Activated T-cell treated with anti-CD3 and anti-CD28 coated beads, Interleukin-2, amount 50 U/mL, for 72 hours (primary cell): Measurements from ENCODE around the gene MED17. TPM values are rescaled to one million over a fixed set of nuclear protein-coding genes. Genes with fewer than 3 reads are reported as not detected.
A peak's percentile ranks its signal among the peaks of the same experiment; 100 is the strongest.
"Not testable (repeated sequence)": the region's sequence is repeated elsewhere in the genome, so short reads cannot be mapped to it uniquely, and the experiment has no call there.

ENCODE experiments used
- ATAC-seq, 2 donors: fragments of 150-1000 bp; cut with Tn5 transposase; replicated peaks in 1 of 2; 2 replicates each; pipeline ENCODE4 v1.10.0; 2021; ENCODE audit warnings: moderate library complexity in 2 of 2, mild to moderate bottlenecking in 1 of 2
- DNase-seq, 2 donors: peaks; one replicate each; pipeline ENCODE4 v3.0.0; 2021 to 2022; ENCODE audit warnings: mixed read lengths in 1 of 2
- H3K27ac Mint-ChIP-seq: one replicate; pipeline ENCODE4 v1.8.0; 2022; ENCODE audit warnings: mild to moderate bottlenecking, moderate library complexity, mixed read lengths
- H3K27me3 Mint-ChIP-seq: one replicate; pipeline ENCODE4 v1.8.0; 2022; ENCODE audit warnings: low read depth, mixed read lengths
- H3K36me3 Mint-ChIP-seq, 2 donors: one replicate each; pipeline ENCODE4 v1.8.0; 2022; ENCODE audit warnings: mixed read lengths in 2 of 2, mild to moderate bottlenecking in 1 of 2; ENCODE audit not compliant: insufficient read depth in 2 of 2
- H3K4me1 Mint-ChIP-seq: one replicate; pipeline ENCODE4 v1.8.0; 2022; ENCODE audit warnings: low read depth, mixed read lengths
- H3K4me3 Mint-ChIP-seq, 2 donors: one replicate each; pipeline ENCODE4 v1.8.0; 2022; ENCODE audit warnings: mild to moderate bottlenecking in 2 of 2, mixed read lengths in 2 of 2, moderate library complexity in 2 of 2
- H3K9me3 Mint-ChIP-seq, 2 donors: one replicate each; pipeline ENCODE4 v1.8.0; 2022; ENCODE audit warnings: mixed read lengths in 2 of 2
- total RNA-seq, 2 donors: library from RNA; stranded (reverse); gene quantifications; one replicate each; pipeline ENCODE4 v1.2.3, GENCODE V29; 2022

MED17 gene
- total RNA-seq, 2 donors from 2014 or later, result 38.2 to 39.2 TPM

- ATAC-seq, result no peak
- no peak overlapping the region for H3K27ac Mint-ChIP-seq
- no peaks in the 10 kb centered on the region for H3K9me3 Mint-ChIP-seq
- peak overlapping the region in 1 of 2 donors; percentile 34 for H3K4me3 Mint-ChIP-seq
- peaks cover 24% of the 10 kb centered on the region for H3K4me1 Mint-ChIP-seq
- DNase-seq, result no peak
- no peaks in the 10 kb centered on the region for H3K27me3 Mint-ChIP-seq
- peaks cover 11 to 13% of the 10 kb centered on the region in 2 donors for H3K36me3 Mint-ChIP-seq
Observed at GRCh38 chr11:93744669-93745004, 39.4 kb upstream of the MED17 start.

GRCh38 chr11:93745005-93745755 lies 38.9 kb upstream of the MED17 start:
- H3K27me3 Mint-ChIP-seq, H3K27ac Mint-ChIP-seq, H3K9me3 Mint-ChIP-seq, DNase-seq, ATAC-seq: not testable (repeated sequence)
- Mint-ChIP-seq H3K36me3 (peaks cover 6 to 11% of the 10 kb centered on the region in 2 donors), H3K4me3 (peak overlapping the region in 1 of 2 donors; percentile 34), H3K4me1 (peaks cover 23% of the 10 kb centered on the region)

- H3K9me3 Mint-ChIP-seq, result no peaks in the 10 kb centered on the region
- no peak overlapping the region for H3K27ac Mint-ChIP-seq
- ATAC-seq (no peak), DNase-seq (no peak)
- H3K27me3 Mint-ChIP-seq, result no peaks in the 10 kb centered on the region
- peaks cover 4 to 6% of the 10 kb centered on the region in 2 donors for H3K36me3 Mint-ChIP-seq
- H3K4me1 Mint-ChIP-seq, result peaks cover 23% of the 10 kb centered on the region
- H3K4me3 Mint-ChIP-seq, result no peak overlapping the region
Observed at GRCh38 chr11:93746101-93746500, 38.0 kb upstream of the MED17 start.

GRCh38 chr11:93747122-93747521 lies 37.0 kb upstream of the MED17 start:
- ATAC-seq, result no peak
- Mint-ChIP-seq H3K36me3 (peaks cover 0 to 3% of the 10 kb centered on the region in 2 donors), H3K4me3 (no peak overlapping the region)

GRCh38 chr11:93751001-93751400 lies 33.1 kb upstream of the MED17 start:
- DNase-seq (no peak), ATAC-seq (no peak)
- H3K4me1 Mint-ChIP-seq, result no peaks in the 10 kb centered on the region
- no peaks in the 10 kb centered on the region for H3K9me3 Mint-ChIP-seq
- H3K36me3 Mint-ChIP-seq, result peaks cover 0 to 4% of the 10 kb centered on the region in 2 donors
- H3K4me3 Mint-ChIP-seq, result no peak overlapping the region
- H3K27me3 Mint-ChIP-seq, result no peaks in the 10 kb centered on the region
- no peak overlapping the region for H3K27ac Mint-ChIP-seq

More at GRCh38 chr11:93747122-93747521, 37.0 kb upstream of the MED17 start:
- H3K27me3 Mint-ChIP-seq, result no peaks in the 10 kb centered on the region
- no peak for DNase-seq
- no peaks in the 10 kb centered on the region for H3K9me3 Mint-ChIP-seq
- H3K27ac Mint-ChIP-seq, result no peak overlapping the region
- H3K4me1 Mint-ChIP-seq, result peaks cover 23% of the 10 kb centered on the region

GRCh38 chr11:93753241-93753640 lies 30.8 kb upstream of the MED17 start:
- ATAC-seq (no peak), DNase-seq (no peak)
- Mint-ChIP-seq H3K9me3 (no peaks in the 10 kb centered on the region), H3K36me3 (peaks cover 4 to 8% of the 10 kb centered on the region in 2 donors), H3K27ac (no peak overlapping the region), H3K27me3 (no peaks in the 10 kb centered on the region), H3K4me3 (no peak overlapping the region), H3K4me1 (no peaks in the 10 kb centered on the region)

GRCh38 chr11:93756748-93757147 lies 27.3 kb upstream of the MED17 start:
- H3K27ac Mint-ChIP-seq, result no peak overlapping the region
- no peaks in the 10 kb centered on the region for H3K9me3 Mint-ChIP-seq
- H3K4me1 Mint-ChIP-seq, result no peaks in the 10 kb centered on the region
- no peak for ATAC-seq
- peaks cover 5 to 10% of the 10 kb centered on the region in 2 donors for H3K36me3 Mint-ChIP-seq
- no peak overlapping the region for H3K4me3 Mint-ChIP-seq
- DNase-seq, result no peak
- H3K27me3 Mint-ChIP-seq, result no peaks in the 10 kb centered on the region

GRCh38 chr11:93757301-93757700 lies 26.8 kb upstream of the MED17 start:
- no peak overlapping the region for H3K27ac Mint-ChIP-seq
- H3K4me1 Mint-ChIP-seq, result no peaks in the 10 kb centered on the region
- peaks cover 5 to 10% of the 10 kb centered on the region in 2 donors for H3K36me3 Mint-ChIP-seq
- no peaks in the 10 kb centered on the region for H3K27me3 Mint-ChIP-seq
- H3K4me3 Mint-ChIP-seq, result no peak overlapping the region
- no peaks in the 10 kb centered on the region for H3K9me3 Mint-ChIP-seq
- ATAC-seq, result no peak
- no peak for DNase-seq

- ATAC-seq (no peak), DNase-seq (no peak)
- H3K4me3 Mint-ChIP-seq, result no peak overlapping the region
- H3K36me3 Mint-ChIP-seq, result peaks cover 5 to 9% of the 10 kb centered on the region in 2 donors
- no peaks in the 10 kb centered on the region for H3K27me3 Mint-ChIP-seq
- H3K9me3 Mint-ChIP-seq, result no peaks in the 10 kb centered on the region
- no peak overlapping the region for H3K27ac Mint-ChIP-seq
- no peaks in the 10 kb centered on the region for H3K4me1 Mint-ChIP-seq
Observed at GRCh38 chr11:93757924-93758865, 25.9 kb upstream of the MED17 start.

- H3K36me3 Mint-ChIP-seq, result not testable (repeated sequence)
Observed at GRCh38 chr11:93759123-93759522, 25.0 kb upstream of the MED17 start.

GRCh38 chr11:93761910-93762309 lies 22.2 kb upstream of the MED17 start:
- Mint-ChIP-seq H3K9me3 (peaks cover under 1 to 3% of the 10 kb centered on the region in 2 donors), H3K27ac (no peak overlapping the region), H3K4me3 (no peak overlapping the region), H3K27me3 (no peaks in the 10 kb centered on the region), H3K36me3 (peaks cover 13 to 16% of the 10 kb centered on the region in 2 donors), H3K4me1 (no peaks in the 10 kb centered on the region)
- DNase-seq (no peak), ATAC-seq (no peak)

More at GRCh38 chr11:93759123-93759522, 25.0 kb upstream of the MED17 start:
- not testable (repeated sequence) for H3K4me3 Mint-ChIP-seq, H3K27ac Mint-ChIP-seq, DNase-seq, H3K27me3 Mint-ChIP-seq, ATAC-seq, H3K9me3 Mint-ChIP-seq, H3K4me1 Mint-ChIP-seq

GRCh38 chr11:93765551-93765950 lies 18.5 kb upstream of the MED17 start:
- Mint-ChIP-seq H3K9me3 (peaks cover 3 to 7% of the 10 kb centered on the region in 2 donors), H3K36me3 (peaks cover 15 to 16% of the 10 kb centered on the region in 2 donors), H3K4me1 (no peaks in the 10 kb centered on the region), H3K27ac (no peak overlapping the region), H3K4me3 (no peak overlapping the region), H3K27me3 (no peaks in the 10 kb centered on the region)
- DNase-seq (no peak), ATAC-seq (no peak)

GRCh38 chr11:93766504-93766903 lies 17.6 kb upstream of the MED17 start:
- H3K27me3 Mint-ChIP-seq, result no peaks in the 10 kb centered on the region
- H3K4me3 Mint-ChIP-seq, result no peak overlapping the region
- peaks cover 13 to 16% of the 10 kb centered on the region in 2 donors for H3K36me3 Mint-ChIP-seq
- DNase-seq, result no peak
- no peak overlapping the region for H3K27ac Mint-ChIP-seq
- no peak for ATAC-seq
- no peaks in the 10 kb centered on the region for H3K4me1 Mint-ChIP-seq
- H3K9me3 Mint-ChIP-seq, result peaks cover 3 to 7% of the 10 kb centered on the region in 2 donors
